Measurements from ENCODE around the gene MRAP2.
A peak's percentile ranks its signal among the peaks of the same experiment; 100 is the strongest.
"Not testable (repeated sequence)": the region's sequence is repeated elsewhere in the genome, so short reads cannot be mapped to it uniquely, and the experiment has no call there.

The MRAP2 gene

DNA sequence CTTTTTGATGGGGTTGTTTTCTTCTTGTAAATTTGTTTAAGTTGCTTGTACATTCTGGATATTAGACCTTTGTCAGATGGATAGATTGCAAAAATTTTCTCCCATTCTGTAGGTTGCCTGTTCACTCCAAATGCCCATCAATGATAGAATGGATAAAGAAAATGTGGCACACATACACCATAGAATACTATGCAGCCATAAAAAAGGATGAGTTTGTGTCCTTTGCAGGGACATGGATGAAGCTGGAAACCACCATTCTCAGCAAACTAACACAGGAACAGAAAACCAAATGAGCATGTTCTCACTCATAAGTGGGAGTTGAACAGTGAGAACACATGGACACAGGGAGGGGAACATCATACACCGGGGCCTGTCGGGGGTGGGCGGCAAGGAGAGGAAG, 1.6 kb upstream of the MRAP2 start:
- not testable (repeated sequence) for DNase-seq

DNA sequence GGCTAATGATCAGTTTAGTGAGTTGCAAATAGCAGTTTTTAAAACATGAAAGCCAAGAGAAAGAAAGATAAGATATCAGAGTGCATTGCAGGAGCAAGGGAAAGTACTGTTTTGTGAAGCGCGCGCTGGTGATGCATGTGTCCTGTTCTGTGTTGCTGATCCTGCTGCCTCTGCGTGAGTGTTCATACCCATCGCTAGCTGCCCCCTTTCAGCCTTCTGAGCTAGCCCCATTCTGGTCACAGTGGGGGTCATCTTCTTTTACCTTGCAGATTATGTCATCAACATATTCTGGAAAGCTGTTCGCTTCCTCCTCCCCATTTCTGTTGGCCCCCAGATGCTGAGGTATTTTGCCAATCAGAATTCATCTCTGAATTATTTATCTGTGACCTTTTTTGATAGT, 1.9 kb downstream of the MRAP2 start:
- DNase-seq: no peak

GRCh38 chr6:84037425-84038089, 4.0 kb downstream of the MRAP2 start:
- DNase-seq: no peak

DNA sequence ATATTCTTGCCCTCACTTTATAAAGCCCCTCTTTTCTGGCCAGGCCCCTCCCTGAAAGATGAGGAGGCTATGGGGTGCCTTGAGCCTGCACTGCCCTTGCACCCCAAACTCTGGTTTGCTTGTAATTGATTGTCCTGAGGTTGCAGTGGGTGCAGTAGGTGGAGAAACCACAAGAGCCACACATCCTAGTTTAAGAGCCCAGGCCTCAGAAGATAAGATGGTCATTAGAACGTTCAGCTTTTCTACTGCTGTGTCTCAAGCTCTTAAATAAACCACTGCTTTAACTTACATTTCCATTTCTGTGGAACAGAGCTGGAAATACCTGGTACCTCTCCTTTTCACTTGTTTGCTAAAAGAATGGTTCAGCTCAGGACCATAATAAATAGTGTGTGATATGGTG, 9.0 kb downstream of the MRAP2 start:
- no peak for DNase-seq

DNA sequence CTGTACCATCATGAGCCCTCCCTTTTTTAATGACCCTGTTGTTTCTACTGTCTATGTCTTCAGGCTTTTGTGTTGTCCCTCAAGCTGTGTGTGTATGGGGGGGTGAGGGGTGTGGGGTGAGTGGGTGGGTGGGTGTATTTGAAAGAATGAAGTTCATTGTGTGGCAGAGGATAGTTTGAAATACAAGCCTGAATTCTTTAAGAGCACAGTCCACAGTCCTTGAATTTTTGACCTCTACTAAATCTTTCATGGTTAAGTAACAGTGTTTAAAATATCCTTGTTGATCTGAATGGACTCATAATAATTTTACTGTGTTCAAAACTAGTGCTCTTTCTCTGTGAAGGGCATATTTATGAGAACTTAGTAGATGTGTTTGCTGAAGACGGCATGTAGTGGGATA, 10.0 kb downstream of the MRAP2 start:
- DNase-seq: no peak

- no peak for DNase-seq
These were observed 13.2 kb downstream of the MRAP2 start for GRCh38 chr6:84046755-84047154.

GRCh38 chr6:84048588-84048987, 15.0 kb downstream of the MRAP2 start:
- DNase-seq: no peak

- DNase-seq: no peak
These were observed 16.8 kb downstream of the MRAP2 start for GRCh38 chr6:84050408-84050807.

DNA sequence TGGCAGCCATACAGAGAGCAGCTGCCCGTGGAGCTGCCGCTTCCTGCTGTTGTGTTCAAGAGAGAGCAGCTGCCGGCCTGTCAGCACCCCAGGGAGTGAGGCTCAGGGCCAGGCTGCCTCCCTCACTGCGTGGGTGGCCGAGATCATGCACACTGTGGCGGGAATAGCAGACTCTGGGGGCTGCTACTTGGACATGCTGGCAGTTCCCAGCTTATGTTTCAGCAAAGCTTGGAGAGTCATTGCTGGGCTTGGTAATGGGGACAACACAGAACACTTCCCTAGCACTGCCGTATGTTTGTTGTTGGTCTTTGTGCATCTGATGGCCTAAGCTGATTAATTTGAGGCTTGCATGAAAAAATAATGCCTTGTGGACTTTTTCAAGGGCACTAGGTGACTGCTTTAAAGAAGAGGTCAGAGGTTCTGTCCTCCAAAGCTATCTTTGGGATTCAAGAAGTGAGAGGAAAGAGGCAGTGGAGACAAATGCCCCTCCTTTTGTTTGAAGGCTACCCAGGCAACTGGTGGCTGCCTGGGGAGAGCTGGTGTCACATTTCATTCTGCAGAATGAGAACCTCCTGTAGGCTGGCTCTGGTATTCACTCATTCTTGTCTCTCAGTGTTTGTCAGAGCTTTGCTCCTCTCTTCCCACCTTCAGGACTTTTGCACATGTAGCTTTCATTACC, 18.8 kb downstream of the MRAP2 start:
- peak; percentile 81 for DNase-seq

DNA sequence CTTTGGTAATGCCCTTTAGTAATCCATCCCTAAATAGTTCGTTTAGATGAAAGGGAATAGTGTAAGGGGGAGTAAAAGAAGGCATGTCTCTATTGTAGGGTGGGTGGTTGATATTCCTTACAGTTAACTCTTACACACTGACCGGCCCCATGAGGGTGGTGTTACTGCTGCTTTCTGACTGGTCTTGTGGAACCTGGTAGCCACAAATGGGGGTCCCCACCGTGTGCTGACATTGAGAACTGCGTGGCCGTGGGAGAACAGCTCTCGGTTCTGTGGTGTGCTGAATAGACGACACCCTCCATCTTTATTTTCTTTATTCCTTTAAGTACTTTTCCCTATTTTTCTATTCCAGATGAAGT, 19.3 kb downstream of the MRAP2 start:
- no peak for DNase-seq

GRCh38 chr6:84055647-84056046, 22.1 kb downstream of the MRAP2 start:
- no peak for DNase-seq

- DNase-seq: no peak
These were observed 24.3 kb downstream of the MRAP2 start for GRCh38 chr6:84057908-84058307.

DNA sequence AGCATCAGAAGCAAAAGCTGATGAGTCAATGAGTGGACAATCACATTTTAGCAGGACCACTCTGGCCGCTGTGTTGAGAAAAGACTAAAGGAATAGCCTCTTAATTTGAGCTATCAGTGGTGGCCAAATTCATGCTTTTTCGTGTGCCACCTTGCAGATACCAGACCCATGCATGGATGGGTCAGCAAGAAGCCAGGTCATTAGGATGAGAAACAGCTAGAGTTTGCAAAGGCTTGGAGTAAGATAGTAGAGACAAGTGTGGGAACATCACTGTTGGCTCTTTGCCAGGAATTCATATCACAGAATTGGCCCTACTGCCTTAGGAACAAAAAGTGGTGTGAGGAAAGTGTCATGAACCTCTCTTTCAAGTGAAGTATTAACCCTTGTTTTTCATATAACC, 25.5 kb downstream of the MRAP2 start:
- no peak for DNase-seq

DNA sequence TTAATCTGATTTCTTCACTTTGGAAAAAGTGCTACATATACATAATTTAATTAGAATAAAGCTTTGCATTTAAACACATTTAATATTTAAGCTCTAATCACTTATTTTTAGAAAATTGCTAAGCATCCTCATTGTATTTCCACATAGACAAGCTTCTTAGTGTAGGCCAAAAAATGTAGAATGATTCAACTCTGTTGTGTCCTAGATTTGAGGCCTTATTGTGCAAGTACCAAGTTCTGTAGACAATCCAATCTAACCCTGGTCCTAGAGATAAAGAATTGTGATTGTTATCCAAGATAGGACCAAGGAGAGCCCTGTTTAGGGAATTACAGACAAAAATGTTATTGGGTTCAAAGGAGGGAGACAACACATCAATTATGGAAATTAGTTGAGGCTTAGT, 27.6 kb downstream of the MRAP2 start:
- DNase-seq: no peak

DNA sequence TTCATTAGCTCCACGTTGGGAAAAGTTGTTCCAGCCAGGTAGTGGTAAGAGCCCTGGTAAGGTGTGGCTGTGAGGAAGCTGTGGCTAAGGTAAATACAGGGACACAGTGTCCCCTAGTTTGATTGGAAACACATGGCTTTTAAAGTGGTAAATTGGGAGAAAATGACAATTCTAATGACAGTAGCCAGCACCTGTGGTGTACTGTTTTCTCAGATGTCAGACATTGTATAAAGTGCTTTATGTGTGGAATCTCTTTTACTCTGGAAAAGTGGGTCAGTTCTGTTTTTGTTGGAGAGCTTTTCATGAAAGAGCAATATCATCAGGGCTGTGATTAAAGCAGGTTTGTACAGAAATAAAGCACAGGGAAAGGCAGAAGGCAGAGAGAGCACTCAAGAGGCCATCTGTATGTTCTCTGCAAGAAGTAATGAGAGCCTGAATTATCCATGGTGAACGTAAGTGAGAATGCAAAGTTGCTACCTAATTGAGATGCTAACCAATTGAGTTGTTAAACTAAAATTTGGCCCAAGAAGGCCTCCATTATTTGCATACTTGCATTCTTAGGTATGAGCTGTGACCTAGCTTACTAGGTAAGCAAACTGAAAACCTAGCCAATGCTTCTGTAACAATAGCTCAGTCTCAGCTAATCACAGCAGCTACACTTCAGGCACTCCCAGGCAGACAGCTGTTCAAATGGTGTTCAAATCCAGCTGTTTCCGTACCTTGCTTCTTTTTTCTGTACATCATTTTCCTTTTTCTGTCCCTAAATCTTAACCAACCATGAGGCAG, 28.2 kb downstream of the MRAP2 start:
- DNase-seq: no peak

GRCh38 chr6:84062519-84063154, 29.1 kb downstream of the MRAP2 start:
- DNase-seq: no peak

DNA sequence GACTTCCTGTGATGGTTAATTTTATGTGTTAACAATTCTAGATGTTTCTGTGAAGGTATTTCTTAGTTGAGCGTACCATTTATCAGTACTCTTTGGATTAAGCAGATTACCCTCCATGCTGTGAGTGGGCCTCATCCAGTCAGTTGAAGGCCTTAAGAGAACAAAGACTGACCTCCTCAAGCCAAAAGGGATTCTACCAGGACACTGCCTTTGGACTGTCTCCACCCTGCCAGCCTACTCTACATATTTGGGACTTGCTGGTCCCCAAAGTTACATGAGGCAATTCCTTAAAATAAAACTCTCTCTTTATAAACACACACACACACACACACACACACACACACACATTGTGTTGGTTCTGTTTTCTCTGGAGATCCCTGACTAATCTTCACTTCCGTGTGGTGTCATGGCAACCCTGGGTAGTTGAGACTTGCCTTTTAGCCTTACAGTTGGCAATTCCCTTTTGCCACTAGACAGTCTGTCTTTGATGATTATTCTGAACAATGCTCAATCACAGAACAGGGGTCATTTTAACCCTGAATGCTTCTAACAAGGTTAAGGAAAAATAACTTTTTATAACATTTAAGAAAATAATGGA, 32.2 kb downstream of the MRAP2 start:
- DNase-seq: no peak

DNA sequence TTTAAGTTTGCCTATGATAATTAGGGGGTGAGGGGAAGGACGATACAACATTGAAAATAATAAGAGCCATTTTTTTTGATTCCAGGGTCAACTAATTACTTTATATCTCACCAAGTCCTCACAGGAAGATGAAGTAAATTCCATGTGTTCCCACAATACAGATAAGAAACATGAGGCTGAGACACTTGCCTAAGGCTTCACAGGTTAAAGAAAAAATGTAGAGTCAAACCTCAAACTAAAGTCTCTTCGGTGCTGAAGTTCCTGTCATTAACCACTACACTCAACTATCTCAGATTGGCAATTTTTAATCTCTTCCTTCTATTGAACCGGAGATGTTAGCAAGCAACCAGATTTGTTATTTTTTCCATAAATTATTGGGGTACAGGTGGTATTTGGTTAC, 33.0 kb downstream of the MRAP2 start:
- no peak for DNase-seq

DNA sequence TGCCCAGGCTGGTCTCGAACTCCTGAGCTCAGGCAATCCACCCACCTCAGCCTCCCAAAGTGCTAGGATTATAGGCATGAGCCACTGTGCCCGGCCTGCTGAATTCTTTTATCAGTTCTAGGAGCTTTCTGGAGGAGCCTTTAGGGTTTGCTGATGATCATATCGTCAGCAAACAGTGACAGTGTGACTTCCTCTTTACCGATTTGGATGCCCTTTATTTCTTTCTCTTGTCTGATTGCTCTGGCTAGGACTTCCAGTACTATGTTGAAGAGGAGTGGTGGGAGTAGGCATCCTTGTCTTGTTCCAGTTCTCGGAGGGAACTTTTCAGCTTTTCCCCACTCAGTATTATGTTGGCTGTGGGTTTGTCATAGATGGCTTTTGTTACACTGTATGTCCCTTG, 35.3 kb downstream of the MRAP2 start:
- not testable (repeated sequence) for DNase-seq

- no peak for DNase-seq
These were observed 38.9 kb downstream of the MRAP2 start for GRCh38 chr6:84072442-84072997.

DNA sequence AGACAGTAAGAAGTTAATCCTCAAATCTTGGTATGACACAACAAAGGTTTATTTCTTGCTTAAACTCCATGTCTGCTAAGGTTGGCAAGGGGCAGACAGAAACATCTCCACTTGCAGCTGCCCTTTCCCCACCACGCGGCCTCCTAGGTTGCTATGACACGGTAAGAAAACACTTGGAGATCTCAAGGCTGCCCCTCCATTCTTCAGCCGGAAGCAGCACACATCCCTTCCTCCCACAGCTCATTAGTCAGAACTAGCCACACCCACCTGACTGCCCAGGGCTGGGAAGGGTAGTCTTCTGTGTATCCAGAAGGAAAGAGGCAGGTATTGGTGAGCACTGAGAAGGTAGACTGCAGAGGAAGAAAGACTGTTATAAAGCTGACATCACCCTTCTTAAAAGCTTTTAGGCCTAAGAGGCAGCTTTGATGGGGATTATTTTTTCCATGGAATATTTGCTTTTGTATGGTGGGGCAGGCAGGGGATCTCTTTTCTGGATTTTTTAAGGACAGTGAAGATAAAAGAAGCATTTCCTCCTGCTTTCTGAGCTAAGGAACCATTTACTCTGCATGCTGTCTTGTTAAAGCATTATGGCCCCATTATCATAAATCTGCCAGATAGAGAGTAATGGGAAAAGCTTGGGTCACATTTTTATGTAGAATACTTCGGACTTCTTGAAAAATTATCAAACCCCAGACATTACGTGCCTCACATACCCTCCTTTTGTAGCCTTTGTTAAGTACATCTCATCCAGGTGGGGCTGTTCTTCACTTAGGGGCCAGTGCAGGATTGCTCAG, 41.6 kb downstream of the MRAP2 start:
- DNase-seq: peak; percentile 79

DNA sequence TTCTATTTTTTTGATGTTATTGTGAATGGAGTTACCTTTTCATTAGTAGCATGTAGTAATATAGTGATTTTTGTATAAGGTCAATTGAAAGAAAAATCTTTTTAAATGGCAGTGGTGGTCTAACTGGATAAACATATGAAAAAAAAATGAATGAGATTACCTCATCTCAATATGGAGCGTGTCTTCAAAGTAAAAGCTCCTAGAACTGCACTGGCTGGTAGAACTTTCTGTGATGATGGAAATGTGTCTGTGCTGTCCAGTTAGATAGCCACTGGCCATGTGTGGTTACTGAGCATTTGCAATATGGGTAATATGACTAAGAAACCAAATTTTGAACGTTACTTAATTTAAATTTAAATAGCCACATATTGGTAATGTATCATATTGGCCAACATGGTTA, 44.1 kb downstream of the MRAP2 start:
- no peak for DNase-seq

Data from islet precursor cell (in vitro differentiated cells).